Superior temporal gyrus (tissue), 1 donor: ENCODE measurements around the gene PSME2.

Experiments
- DNase-seq: peaks from one replicate; pipeline ENCODE4 v3.0.0-alpha.2; 2016; ENCODE audit errors: extremely low spot score

The PSME2 gene

GRCh38 chr14:24146453-24146977, at the start of gene PSME2:
Gene PSME2, minus strand, starts transcription at chr14:24146610. Its CDS starts 29 bp downstream, at chr14:24146581.
- peak; percentile 72 for DNase-seq

GRCh38 chr14:24195186-24196070, 49.0 kb upstream of the PSME2 start, which contains the start of gene TM9SF1:
Gene TM9SF1, minus strand, starts transcription at chr14:24195441. Its CDS starts 422 bp downstream, at chr14:24195019.
- DNase-seq: peak; percentile 78

- DNase-seq: no peak
Measured at GRCh38 chr14:24194873-24195185, 48.4 kb upstream of the PSME2 start.

- DNase-seq: no peak
Measured at GRCh38 chr14:24194186-24194872, 47.9 kb upstream of the PSME2 start.

GRCh38 chr14:24192933-24193332, 46.5 kb upstream of the PSME2 start:
- DNase-seq: no peak

- DNase-seq: no peak
Measured at GRCh38 chr14:24190416-24190815, 44.0 kb upstream of the PSME2 start.

DNA sequence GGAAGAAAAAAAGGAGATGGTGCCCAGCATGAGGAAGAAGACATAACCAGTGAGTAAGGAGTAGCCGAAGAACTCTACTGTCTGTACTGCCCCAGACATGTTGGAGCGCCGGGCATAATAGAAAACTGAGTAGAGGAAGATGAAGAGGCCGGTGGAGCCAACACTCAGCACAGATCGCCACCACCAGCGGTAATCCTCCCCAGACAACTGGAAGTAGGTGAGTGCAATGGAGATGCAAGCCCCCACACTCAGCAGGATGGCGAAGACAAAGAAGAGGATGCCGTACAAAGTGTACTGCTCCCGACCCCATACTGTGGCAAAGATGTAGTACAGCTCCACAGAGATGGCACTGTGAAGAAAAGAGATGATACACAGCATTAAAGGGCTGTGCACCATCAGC, 43.0 kb upstream of the PSME2 start:
- no peak for DNase-seq

DNA sequence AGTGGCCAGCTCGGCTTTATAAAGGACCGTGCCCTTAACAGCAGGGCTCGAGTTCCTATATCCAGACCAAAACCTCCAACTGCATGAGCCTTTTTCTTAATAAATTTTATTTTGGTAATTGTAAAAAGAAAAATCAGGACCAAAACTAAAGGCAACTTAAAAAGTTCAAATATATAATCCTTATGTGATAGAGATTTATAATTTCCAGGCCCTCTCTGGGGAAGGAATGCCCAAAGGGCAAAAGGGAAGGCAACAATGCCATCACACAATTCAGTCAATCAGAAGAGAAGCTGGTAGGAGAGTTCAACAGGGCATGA, 42.6 kb upstream of the PSME2 start:
- DNase-seq: no peak

DNA sequence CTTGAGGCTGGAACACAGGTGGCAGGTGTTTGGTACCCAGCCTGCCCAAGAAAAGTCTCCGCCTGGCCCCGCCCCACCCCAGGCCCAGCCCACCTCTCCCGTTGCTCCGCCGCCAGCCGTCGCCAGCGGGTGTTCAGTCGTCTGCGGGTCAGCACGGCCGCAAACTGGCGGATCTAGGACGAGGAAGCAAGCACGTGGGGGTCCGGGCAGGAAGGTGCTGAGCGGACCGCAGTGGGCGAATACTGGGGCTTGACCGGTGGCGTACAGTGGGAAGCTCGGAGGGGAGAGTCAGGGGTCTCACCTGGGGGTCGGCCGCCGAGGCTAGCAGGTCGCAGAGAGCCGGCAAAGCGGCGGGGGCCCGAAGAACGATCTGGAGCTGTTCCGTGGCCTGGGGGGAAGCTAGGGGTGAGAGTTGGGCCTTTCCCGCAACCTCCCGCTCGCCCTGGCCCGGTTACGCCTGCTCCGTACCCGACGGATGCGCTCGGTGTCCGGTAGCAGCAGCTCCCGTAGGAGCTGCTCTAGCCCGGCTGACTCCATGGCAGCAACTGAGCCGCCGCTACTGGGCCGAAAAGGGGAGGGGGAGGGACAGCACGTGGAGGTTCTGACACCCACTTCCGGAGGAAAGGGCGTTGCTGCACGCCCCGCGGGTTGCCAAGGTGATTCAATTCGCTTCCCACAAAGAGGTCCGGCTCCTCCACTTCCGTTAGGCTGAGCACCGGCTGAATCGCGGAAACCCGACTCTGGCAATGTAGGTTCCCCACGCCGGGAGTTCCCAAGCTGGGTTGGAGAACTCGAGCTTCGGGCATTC, 42.0 kb upstream of the PSME2 start, which contains the start of gene IPO4:
Gene IPO4 (minus strand): TSS at position 566 of the 808 bp plus-strand sequence. CDS start 29 bp downstream, at position 537.
- DNase-seq: peak; percentile 97

DNA sequence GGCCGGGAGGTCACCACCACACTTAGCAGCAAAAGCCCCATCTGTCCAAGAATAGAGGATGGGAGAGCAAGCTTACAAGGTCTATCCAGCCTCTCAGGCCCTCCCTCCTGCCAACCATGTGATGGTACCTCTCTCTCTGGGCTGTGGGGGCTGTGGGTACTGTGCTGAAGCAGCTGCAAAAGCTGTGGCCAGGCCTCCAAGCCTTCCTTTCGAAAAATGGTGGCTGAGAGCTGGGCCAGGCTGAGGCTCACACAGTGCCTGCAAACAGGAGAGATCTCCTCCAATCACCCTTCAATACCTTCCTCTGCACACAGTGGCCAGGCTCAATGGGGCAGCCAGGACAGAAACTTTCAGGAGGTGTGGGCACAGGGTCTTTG, 41.1 kb upstream of the PSME2 start:
- DNase-seq: no peak

DNA sequence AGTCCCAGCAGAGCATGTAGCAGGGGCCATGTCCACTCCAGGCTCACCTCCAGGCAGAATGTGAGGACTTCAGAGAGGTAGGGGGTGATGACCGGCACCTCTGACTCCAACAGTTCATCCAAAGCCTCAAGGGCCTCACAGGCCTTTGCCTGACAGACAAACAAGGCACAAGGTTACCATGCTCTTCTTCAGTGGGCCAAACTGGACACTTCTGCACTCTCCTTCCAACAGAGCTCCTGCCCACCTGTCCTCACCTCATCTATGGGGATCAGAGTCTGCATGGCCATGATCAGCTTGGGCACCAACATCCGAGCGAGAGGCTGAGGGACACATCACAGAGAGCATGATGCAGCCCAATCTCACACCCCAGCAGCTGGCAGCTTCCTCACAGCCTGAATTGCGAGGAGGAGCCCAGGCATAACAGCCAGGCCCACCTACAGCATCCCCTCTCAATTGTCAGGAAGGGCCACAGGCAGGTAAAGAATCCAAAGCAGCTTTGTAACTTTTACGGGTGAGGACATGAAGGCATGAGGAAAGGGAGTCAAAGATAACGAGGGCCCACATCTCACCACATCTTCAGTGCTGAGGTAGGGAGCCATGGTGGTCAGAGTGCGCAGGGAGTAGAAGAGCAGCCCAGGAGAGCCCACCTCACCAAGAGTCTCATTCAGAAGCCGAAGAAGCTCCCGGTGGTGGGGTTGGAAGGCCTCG, 40.6 kb upstream of the PSME2 start:
- DNase-seq: no peak

- no peak for DNase-seq
Measured at GRCh38 chr14:24185741-24186140, 39.3 kb upstream of the PSME2 start.

DNA sequence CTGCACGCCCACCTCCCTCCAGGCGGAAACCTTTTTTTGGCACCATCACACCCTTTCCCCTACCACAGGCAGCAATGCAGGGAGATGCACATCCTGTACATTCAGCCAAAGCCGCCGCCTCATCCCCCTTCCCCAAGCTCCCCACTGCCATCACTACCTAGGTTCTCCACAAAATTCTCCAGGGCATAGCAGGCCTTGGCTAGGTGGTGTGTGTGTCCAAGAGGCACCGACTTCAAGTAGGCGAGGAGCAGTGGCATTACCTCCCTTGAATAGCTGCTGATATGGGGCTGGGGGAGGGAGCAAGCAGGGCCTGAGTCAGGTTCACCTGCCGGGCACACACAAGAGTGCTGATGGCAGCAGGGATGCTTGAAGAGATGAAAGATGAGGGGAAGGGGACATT, 38.6 kb upstream of the PSME2 start:
- no peak for DNase-seq

DNA sequence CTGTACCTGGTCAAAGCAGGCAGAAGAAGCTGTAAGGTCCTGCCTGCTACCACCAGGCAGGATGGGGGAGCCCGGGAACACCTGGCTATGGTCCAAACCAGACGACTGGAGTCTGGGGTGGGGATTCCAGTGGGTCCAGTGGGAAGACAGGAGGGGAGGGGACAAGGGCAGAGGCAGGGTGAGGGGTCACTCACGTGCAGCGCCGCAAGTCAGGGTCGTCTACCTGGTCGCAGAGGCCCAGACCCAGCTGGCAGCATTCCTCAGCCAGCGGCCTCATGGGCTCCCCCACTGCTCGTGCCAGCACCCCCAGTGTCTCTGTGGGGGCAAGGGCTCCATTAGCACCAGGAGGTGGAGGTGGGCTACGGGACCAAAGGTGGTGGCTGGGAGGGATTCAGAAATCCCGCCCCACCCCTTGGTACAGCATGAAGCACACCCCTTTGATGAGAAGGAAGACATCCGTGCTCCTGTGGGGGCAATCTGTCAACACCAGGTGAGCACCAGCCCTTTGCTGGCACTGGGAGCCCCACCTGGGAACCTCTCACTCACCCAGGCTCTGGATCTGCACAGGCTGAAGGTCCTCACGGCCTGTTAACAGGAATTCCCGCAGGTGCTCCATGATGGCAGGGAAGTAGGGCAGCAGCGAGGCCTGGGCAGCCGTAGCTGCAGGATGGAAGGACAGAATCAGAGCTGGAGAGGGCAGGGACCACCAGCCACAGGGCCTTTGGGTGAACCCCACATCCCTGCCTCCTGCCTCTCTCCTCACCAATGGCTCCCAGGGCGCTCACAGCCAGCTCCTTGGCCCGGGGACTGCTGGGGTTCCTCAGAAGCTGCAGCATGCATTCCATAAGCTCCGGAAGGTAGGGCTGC, 37.9 kb upstream of the PSME2 start:
- DNase-seq: no peak

- no peak for DNase-seq
Measured at GRCh38 chr14:24183014-24183481, 36.6 kb upstream of the PSME2 start.

GRCh38 chr14:24182110-24182882, 35.9 kb upstream of the PSME2 start:
- no peak for DNase-seq

DNA sequence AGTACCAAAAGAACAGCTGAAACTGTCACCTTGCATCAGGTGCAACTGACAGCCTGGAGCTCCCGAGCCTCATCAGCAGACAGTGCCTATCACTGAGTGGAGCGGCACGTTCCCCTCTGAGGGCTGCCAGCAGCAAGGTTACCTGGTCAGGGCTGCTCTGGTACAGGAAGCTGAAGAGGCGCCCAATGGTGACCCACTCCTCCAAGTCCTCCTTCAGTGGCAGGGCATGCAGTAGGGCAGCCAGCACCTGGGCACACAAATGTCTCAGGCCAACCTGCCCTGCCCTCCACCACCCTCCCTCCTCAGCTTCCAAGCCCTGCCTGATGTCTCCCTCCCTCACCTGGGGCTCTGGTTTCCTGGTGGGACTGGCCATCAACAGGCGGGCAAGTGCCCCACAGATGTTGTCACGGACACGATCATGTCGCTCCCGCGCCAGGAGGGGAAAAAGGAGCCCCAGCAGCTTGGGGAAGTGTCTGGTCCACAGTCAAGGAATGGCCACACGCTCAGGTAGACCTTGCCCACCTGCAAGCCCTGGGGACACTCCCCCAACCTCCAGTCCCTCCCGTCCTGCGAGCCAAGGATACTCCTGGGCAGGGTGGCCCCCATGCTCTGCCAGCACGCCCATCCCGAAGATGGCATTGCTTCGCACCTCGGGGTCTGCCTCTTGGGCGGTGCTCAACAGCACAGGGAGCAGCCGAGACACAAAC, 35.1 kb upstream of the PSME2 start:
- DNase-seq: no peak

DNA sequence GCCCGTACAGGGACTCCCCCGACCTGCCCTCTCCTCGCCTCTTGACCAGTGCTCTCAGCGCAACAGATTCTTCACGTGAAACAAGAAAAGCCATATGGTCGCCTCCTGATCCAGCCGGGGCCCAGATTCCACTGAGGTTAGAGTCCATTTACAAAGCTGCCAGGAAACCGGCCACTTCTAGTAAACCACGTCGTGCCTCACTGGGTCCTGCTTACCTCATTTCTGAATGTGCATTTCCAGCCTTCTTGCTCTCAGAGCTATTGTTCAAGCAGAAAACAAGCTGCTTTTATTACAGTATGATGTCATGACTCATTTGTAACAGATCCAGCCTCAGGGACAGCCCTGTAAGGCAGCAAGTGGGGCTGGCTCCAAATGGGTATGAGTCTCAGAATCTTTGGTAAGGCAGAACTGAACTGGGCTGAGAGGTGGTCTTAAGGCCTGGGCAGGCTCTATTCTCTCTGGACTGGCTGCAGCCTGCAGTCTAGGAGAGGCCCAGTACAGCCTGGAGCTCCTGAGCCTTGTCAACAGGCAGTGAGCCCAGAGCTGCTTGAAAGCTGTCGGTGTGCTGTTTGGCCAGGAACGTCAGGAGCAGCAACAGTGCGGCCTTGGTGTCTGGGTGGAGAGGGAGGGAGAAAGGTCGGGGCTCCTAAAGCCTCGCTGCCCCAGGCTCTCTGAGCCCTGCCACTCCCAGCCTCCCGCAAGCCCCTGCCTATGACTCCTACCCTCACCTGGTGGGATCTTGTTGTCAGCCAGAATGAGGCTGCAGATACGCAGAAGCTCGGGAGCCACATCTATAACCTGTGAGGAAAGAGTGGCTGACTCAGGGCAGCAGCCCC, 33.8 kb upstream of the PSME2 start:
- DNase-seq: peak; percentile 80
